Dermis blood vessel endothelial cell (primary cell): Measurements from ENCODE around the gene NEMF. TPM values are rescaled to one million over a fixed set of nuclear protein-coding genes. Genes with fewer than 3 reads are reported as not detected.
A peak's percentile ranks its signal among the peaks of the same experiment; 100 is the strongest.
"Not testable (repeated sequence)": the region's sequence is repeated elsewhere in the genome, so short reads cannot be mapped to it uniquely, and the experiment has no call there.

Experiments
- DNase-seq: peaks from one replicate; pipeline ENCODE4 v3.0.0; 2010
- total RNA-seq: library from RNA; depleted of rRNA; stranded (reverse); fragments of >200 nt; gene quantifications from 2 replicates; pipeline ENCODE4 v1.2.3, GENCODE V29; 2014

NEMF gene
- 72.0 and 74.0 TPM in 2 replicates for total RNA-seq

GRCh38 chr14:49852301-49853157, at the start of gene NEMF:
NEMF (minus strand) TSS chr14:49852788; CDS start chr14:49852753, 35 bp downstream.
- DNase-seq = peak; percentile 93

- no peak for DNase-seq
These were observed 48.4 kb upstream of the NEMF start for GRCh38 chr14:49900973-49901372.

GRCh38 chr14:49898485-49898884, 45.9 kb upstream of the NEMF start:
- DNase-seq = no peak

GRCh38 chr14:49897965-49898364, 45.4 kb upstream of the NEMF start:
- no peak for DNase-seq

GRCh38 chr14:49897414-49897813, 44.8 kb upstream of the NEMF start:
- no peak for DNase-seq

GRCh38 chr14:49896966-49897365, 44.4 kb upstream of the NEMF start:
- DNase-seq = no peak

GRCh38 chr14:49896272-49896671, 43.7 kb upstream of the NEMF start:
- DNase-seq = not testable (repeated sequence)

GRCh38 chr14:49895480-49895879, 42.9 kb upstream of the NEMF start:
- DNase-seq = no peak

- DNase-seq = not testable (repeated sequence)
These were observed 41.9 kb upstream of the NEMF start for GRCh38 chr14:49894214-49895107.

- peak; percentile 53 for DNase-seq
These were observed 41.0 kb upstream of the NEMF start for GRCh38 chr14:49893309-49894213.

GRCh38 chr14:49892636-49893308, 40.2 kb upstream of the NEMF start, which contains the start of gene ARF6:
ARF6 (plus strand) TSS chr14:49893082; CDS start chr14:49893737, 655 bp downstream.
- DNase-seq = peak; percentile 99

- DNase-seq = peak; percentile 84
These were observed 39.7 kb upstream of the NEMF start for GRCh38 chr14:49892301-49892635.

- DNase-seq = no peak
These were observed 35.7 kb upstream of the NEMF start for GRCh38 chr14:49888293-49888692.

GRCh38 chr14:49886523-49886922, 33.9 kb upstream of the NEMF start:
- no peak for DNase-seq

- DNase-seq = no peak
These were observed 30.5 kb upstream of the NEMF start for GRCh38 chr14:49882826-49883694.

GRCh38 chr14:49881350-49882001, 28.9 kb upstream of the NEMF start:
- no peak for DNase-seq

GRCh38 chr14:49880267-49881064, 27.9 kb upstream of the NEMF start:
- no peak for DNase-seq

- peak; percentile 80 for DNase-seq
These were observed 27.1 kb upstream of the NEMF start for GRCh38 chr14:49879646-49880204.

GRCh38 chr14:49876563-49877127, 24.1 kb upstream of the NEMF start:
- DNase-seq = no peak
